SK-N-MC (cell line): ENCODE measurements around the gene PHACTR3.

Experiments used
- EZH2 ChIP-seq: fragments of 200-600 bp; sonication (generic); IDR thresholded peaks from one replicate; pipeline ENCODE4 v1.6.1; 2017; ENCODE audit warnings: antibody characterized with exemption
- FOXP2 ChIP-seq: optimal IDR thresholded peaks from 2 replicates; pipeline ENCODE3; 2011; ENCODE audit warnings: mild to moderate bottlenecking, moderate library complexity; ENCODE audit not compliant: insufficient read depth; ENCODE audit errors: extremely low read length, control extremely low read depth
- POLR2AphosphoS5 ChIP-seq: IDR thresholded peaks from 2 replicates; pipeline ENCODE4 v1.6.1; 2012; ENCODE audit warnings: mild to moderate bottlenecking, low read depth, low read length, borderline replicate concordance

GRCh38 chr20:59720013-59720412 lies 115.7 kb downstream of the PHACTR3 start:
- TF ChIP-seq EZH2 (no peak), POLR2AphosphoS5 (no peak), FOXP2 (no peak)
